B cell (primary cell): ENCODE data around the gene HCN2. TPM values are rescaled to one million over a fixed set of nuclear protein-coding genes. Genes with fewer than 3 reads are reported as not detected.

ENCODE experiments used
- ATAC-seq: fragments of 200-7000 bp; cut with Tn5 transposase; one replicate; pipeline ENCODE4 v1.10.0; 2021; ENCODE audit warnings: low read depth, mild to moderate bottlenecking, moderate number of reproducible peaks, moderate library complexity
- CTCF ChIA-PET: fragments of 350-600 bp; sonication (Branson Sonifier 250); formaldehyde crosslinking; loops from one replicate; lab custom pipeline; 2021; ENCODE audit warnings: antibody characterized with exemption, inconsistent platforms; lab: Charles Lee
- POLR2A ChIA-PET: fragments of 350-600 bp; sonication (Branson Sonifier 250); formaldehyde crosslinking; loops from one replicate; lab custom pipeline; 2021; ENCODE audit warnings: antibody characterized with exemption; lab: Charles Lee
- DNase-seq: peaks from one replicate; pipeline ENCODE4 v3.0.0; 2013
- H2AFZ ChIP-seq: 2 replicates; pipeline ENCODE4 v1.6.1; 2012; ENCODE audit warnings: mild to moderate bottlenecking, low read depth, low read length; ENCODE audit not compliant: insufficient read depth, poor library complexity, severe bottlenecking
- H3K27ac ChIP-seq, 2 donors: 1 replicate in 1 of 2; 2 replicates in 1 of 2; pipeline ENCODE4 v1.5.1; 2012 to 2013; ENCODE audit warnings: low read length in 2 of 2, mild to moderate bottlenecking in 2 of 2, moderate library complexity in 1 of 2
- H3K27me3 ChIP-seq, 4 experiments: fragments of 200-600 bp in 1 of 4; sonication (generic) in 1 of 4; replicated peaks in 1 of 4; 1 replicate in 2 of 4; 2 replicates in 2 of 4; pipeline versions ENCODE4 v1.6.1 to v1.7.0; 2013 to 2016; ENCODE audit warnings: low read length in 3 of 4, mild to moderate bottlenecking in 2 of 4, mixed read lengths in 1 of 4, moderate library complexity in 1 of 4; ENCODE audit not compliant: insufficient read depth in 4 of 4, control insufficient read depth in 3 of 4; ENCODE audit errors: control extremely low read depth in 1 of 4
- H3K36me3 ChIP-seq, 2 experiments: replicated peaks in 1 of 2; 1 replicate in 1 of 2; 2 replicates in 1 of 2; pipeline versions ENCODE4 v1.6.1 to v1.7.1; 2013; ENCODE audit warnings: low read length in 1 of 2; ENCODE audit not compliant: insufficient read depth in 2 of 2, control insufficient read depth in 1 of 2; ENCODE audit errors: control extremely low read depth in 1 of 2, extremely low read depth in 1 of 2
- H3K4me1 ChIP-seq, 2 donors: fragments of 200-600 bp in 1 of 2; sonication (generic) in 1 of 2; 1 replicate in 1 of 2; 2 replicates in 1 of 2; pipeline versions ENCODE4 v1.5.1 to v1.6.1; 2013 to 2017; ENCODE audit warnings: low read length in 2 of 2; ENCODE audit not compliant: control insufficient read depth in 2 of 2, insufficient read depth in 2 of 2
- H3K4me2 ChIP-seq: replicated peaks from 2 replicates; pipeline ENCODE3; 2012; ENCODE audit warnings: mild to moderate bottlenecking, low read depth, low read length; ENCODE audit not compliant: poor library complexity, severe bottlenecking
- H3K4me3 ChIP-seq, 5 experiments: fragments of 200-600 bp in 1 of 5; sonication (generic) in 1 of 5; 1 replicate in 3 of 5; 2 replicates in 2 of 5; pipeline versions ENCODE4 v1.5.1 to v1.7.0; 2011 to 2016; ENCODE audit warnings: low read length in 4 of 5, mild to moderate bottlenecking in 4 of 5, low read depth in 2 of 5, control low read depth in 1 of 5, moderate library complexity in 1 of 5; ENCODE audit not compliant: insufficient read depth in 1 of 5; ENCODE audit errors: control extremely low read depth in 1 of 5, extremely low read depth in 1 of 5
- H3K79me2 ChIP-seq: fragments of 200-600 bp; sonication (generic); one replicate; pipeline ENCODE4 v1.6.0; 2016; ENCODE audit warnings: low read length; ENCODE audit not compliant: control insufficient read depth, insufficient read depth
- H3K9ac ChIP-seq: fragments of 200-600 bp; sonication (generic); 2 replicates; pipeline ENCODE4 v1.6.1; 2017; ENCODE audit warnings: mild to moderate bottlenecking, low read length, moderate library complexity
- H3K9me3 ChIP-seq, 3 donors: one replicate each; pipeline versions ENCODE4 v1.6.1 to v1.7.1; 2013; ENCODE audit warnings: low read length in 2 of 3; ENCODE audit not compliant: control insufficient read depth in 2 of 3, insufficient read depth in 1 of 3; ENCODE audit errors: control extremely low read depth in 1 of 3
- H4K20me1 ChIP-seq: 2 replicates; pipeline ENCODE4 v1.6.0; 2012; ENCODE audit warnings: mild to moderate bottlenecking, low read length; ENCODE audit not compliant: insufficient read depth, control insufficient read depth, poor library complexity, severe bottlenecking
- H3K27ac Mint-ChIP-seq: one replicate; pipeline ENCODE4 v1.8.0; 2021; ENCODE audit warnings: mixed read lengths
- H3K27me3 Mint-ChIP-seq: one replicate; pipeline ENCODE4 v1.8.0; 2021; ENCODE audit warnings: mixed read lengths
- H3K4me1 Mint-ChIP-seq: one replicate; pipeline ENCODE4 v1.8.0; 2021; ENCODE audit warnings: mixed read lengths
- H3K4me3 Mint-ChIP-seq: one replicate; pipeline ENCODE4 v1.8.0; 2021; ENCODE audit warnings: mixed read lengths
- H3K9me3 Mint-ChIP-seq: one replicate; pipeline ENCODE4 v1.8.0; 2022; ENCODE audit warnings: mixed read lengths; ENCODE audit not compliant: insufficient read depth
- CTCF ChIP-seq: fragments of 200-600 bp; IDR thresholded peaks from one replicate; pipeline ENCODE4 v1.8.0; 2022; ENCODE audit warnings: antibody characterized with exemption, mild to moderate bottlenecking
- EZH2 ChIP-seq: IDR thresholded peaks from 2 replicates; pipeline ENCODE4 v1.6.1; 2012; ENCODE audit warnings: borderline replicate concordance, low read depth, mild to moderate bottlenecking, moderate library complexity, low read length; ENCODE audit not compliant: insufficient read depth, poor library complexity, severe bottlenecking
- WGBS: methylation state at CpG from one replicate; pipeline ENCODE4 v1.1.5; 2013; ENCODE audit warnings: missing lambda C conversion rate; ENCODE audit not compliant: insufficient coverage; 5-methylcytosine and 5-hydroxymethylcytosine counted together
- intact Hi-C: fragments of 100-400 bp; cut with micrococcal nuclease; formaldehyde crosslinking; loops from one replicate; pipeline ENCODE4 v1.10.0; 2022
- polyA plus RNA-seq: library from polyadenylated mRNA; depleted of rRNA; stranded (reverse); fragments of >200 nt; gene quantifications from 2 replicates; pipeline ENCODE4 v1.2.3, GENCODE V29; 2012
- total RNA-seq, 2 donors: library from RNA; stranded (reverse); fragments of 120-200 nt in 1 of 2; gene quantifications; 1 replicate in 1 of 2; 2 replicates in 1 of 2; pipeline versions ENCODE4 v1.2.3 to v1.2.4, GENCODE V29; 2013 to 2022

Gene HCN2
- total and polyA plus RNA-seq, 2 donors (not counting 1 experiment from before 2014, with no cell fraction given), result 0.27 to 0.57 TPM

GRCh38 chr19:612941-613340, 23.3 kb downstream of the HCN2 start:
- H3K9me3 Mint-ChIP-seq, result no peaks in the 10 kb centered on the region
- CTCF ChIA-PET, result no interaction called here
- Histone ChIP-seq H3K4me2 (no peak overlapping the region), H3K4me3 (no peak overlapping the region), H3K4me1 (peaks cover 11 to 34% of the 10 kb centered on the region in 2 donors), H3K79me2 (no peaks in the 10 kb centered on the region), H3K27me3 (peaks cover 0 to 9% (median 2%) of the 10 kb centered on the region in 4 experiments), H4K20me1 (no peaks in the 10 kb centered on the region), H2AFZ (no peak overlapping the region), H3K36me3 (peaks cover 0 to under 1% of the 10 kb centered on the region in 2 experiments), H3K27ac (no peak overlapping the region), H3K9me3 (no peaks in the 10 kb centered on the region), H3K9ac (no peak overlapping the region)
- DNase-seq (no peak), ATAC-seq (no peak)
- H3K27ac Mint-ChIP-seq, result no peak overlapping the region
- H3K27me3 Mint-ChIP-seq, result peaks cover 7% of the 10 kb centered on the region
- WGBS, result 82% methylated on average over 33 of the region's 33 CpGs
- no peak overlapping the region for H3K4me3 Mint-ChIP-seq
- peaks cover 18% of the 10 kb centered on the region for H3K4me1 Mint-ChIP-seq
- intact Hi-C loops, result no loop called here
- TF ChIP-seq CTCF (no peak), EZH2 (no peak)
- POLR2A ChIA-PET, result no interaction called here

DNA sequence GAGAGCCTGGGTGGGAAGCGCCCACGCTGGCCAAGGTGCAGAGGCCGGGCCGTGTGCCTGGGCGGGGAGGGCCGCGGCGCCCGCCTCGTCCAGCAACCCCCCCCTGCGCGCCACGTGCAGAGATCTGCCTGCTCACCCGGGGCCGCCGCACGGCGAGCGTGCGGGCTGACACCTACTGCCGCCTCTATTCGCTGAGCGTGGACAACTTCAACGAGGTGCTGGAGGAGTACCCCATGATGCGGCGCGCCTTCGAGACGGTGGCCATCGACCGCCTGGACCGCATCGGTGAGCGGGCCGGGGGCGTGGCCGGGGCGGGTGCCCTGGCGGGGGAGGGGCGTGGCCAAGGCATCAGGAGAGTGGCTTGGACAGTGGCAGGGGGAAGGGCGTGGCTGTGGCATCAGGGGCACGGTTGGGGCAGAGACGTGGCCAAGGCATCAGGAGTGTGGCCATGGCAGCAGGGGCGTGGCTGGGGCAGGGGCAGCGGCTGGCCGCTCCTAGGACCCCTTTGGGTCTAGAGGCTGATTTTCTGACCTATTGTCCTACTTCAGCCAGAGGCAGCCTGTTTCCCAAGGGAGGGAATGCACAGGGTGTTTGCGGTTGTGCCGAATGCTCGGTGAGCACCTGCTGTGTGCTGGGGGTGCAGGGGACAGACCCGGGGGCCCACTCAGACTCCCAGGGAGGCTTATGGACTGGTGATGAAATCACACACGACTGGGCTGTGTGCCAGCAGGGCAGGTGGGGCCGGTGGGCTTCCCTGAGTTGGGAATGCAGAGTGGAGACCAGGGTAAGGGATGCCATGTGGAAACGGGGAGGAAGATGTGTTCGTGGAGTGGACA, 24.3 kb downstream of the HCN2 start:
- WGBS, result 83% methylated on average over 54 of the region's 54 CpGs
- peaks cover 0 to 9% (median 2%) of the 10 kb centered on the region in 4 experiments for H3K27me3 ChIP-seq
- CTCF ChIA-PET, result no interaction called here
- ATAC-seq (no peak), DNase-seq (no peak)
- no peak overlapping the region for H2AFZ ChIP-seq
- POLR2A ChIA-PET, result no interaction called here
- peaks cover 0 to 10% of the 10 kb centered on the region in 2 experiments for H3K36me3 ChIP-seq
- TF ChIP-seq EZH2, result no peak
- TF ChIP-seq CTCF, result no peak
- no peaks in the 10 kb centered on the region for H4K20me1 ChIP-seq
- H3K27me3 Mint-ChIP-seq, result peaks cover 7% of the 10 kb centered on the region
- H3K4me2 ChIP-seq, result no peak overlapping the region
- H3K9ac ChIP-seq, result no peak overlapping the region
- H3K4me3 ChIP-seq, result no peak overlapping the region
- H3K9me3 Mint-ChIP-seq, result no peaks in the 10 kb centered on the region
- no peaks in the 10 kb centered on the region for H3K9me3 ChIP-seq
- intact Hi-C loops, result no loop called here
- H3K4me1 Mint-ChIP-seq, result peaks cover 18% of the 10 kb centered on the region
- H3K27ac ChIP-seq, result no peak overlapping the region
- no peaks in the 10 kb centered on the region for H3K79me2 ChIP-seq
- no peak overlapping the region for H3K27ac Mint-ChIP-seq
- peaks cover 11 to 28% of the 10 kb centered on the region in 2 donors for H3K4me1 ChIP-seq
- no peak overlapping the region for H3K4me3 Mint-ChIP-seq
